GM18499 (cell line): ENCODE measurements around the gene LBHD2.
"Not testable (repeated sequence)": the region's sequence is repeated elsewhere in the genome, so short reads cannot be mapped to it uniquely, and the experiment has no call there.

Experiments used
- ATAC-seq: cut with Tn5 transposase; IDR thresholded peaks from one replicate; pipeline ENCODE4 v1.9.1; 2021; ENCODE audit warnings: moderate number of reproducible peaks; ENCODE audit not compliant: insufficient read depth, unreplicated experiment

The LBHD2 gene

DNA sequence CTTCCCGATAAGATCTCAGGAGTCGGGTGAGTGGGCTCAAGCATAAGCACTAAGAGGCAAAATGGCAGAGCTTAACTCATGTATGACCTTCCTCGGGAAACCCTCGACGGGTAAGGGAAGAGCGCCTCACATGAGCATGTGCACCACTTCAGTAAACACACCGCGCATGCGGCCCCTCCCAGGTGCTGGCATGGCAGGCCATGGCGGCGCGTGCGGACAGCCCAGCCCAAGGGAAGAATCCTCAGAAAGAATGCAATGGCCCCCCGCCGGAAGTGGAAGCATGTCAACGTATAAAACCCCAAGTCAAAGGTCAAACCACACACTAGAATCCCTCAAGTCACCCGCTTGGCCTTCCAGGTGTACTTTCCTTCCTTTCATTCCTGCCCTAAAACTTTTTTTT lies 32.6 kb downstream of the LBHD2 start:
- ATAC-seq = no peak

DNA sequence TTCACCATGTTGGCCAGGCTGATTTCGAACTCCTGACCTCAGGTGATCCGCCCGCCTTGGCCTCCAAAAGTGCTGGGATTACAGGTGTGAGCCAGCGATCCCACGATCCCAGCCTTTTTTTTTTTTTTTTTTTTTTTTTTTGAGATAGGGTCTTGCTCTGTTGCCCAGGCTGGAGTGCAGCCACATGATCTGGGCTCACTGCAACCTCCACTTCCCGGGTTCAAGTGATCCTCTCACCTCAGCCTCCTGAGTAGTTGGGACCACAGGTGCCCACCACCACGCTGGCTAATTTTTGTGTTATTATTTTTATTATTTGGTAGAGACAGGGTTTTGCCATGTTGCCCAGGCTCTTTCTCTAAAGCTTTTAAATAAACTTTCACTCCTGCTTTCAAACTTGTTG lies 33.5 kb downstream of the LBHD2 start:
- ATAC-seq = not testable (repeated sequence)

DNA sequence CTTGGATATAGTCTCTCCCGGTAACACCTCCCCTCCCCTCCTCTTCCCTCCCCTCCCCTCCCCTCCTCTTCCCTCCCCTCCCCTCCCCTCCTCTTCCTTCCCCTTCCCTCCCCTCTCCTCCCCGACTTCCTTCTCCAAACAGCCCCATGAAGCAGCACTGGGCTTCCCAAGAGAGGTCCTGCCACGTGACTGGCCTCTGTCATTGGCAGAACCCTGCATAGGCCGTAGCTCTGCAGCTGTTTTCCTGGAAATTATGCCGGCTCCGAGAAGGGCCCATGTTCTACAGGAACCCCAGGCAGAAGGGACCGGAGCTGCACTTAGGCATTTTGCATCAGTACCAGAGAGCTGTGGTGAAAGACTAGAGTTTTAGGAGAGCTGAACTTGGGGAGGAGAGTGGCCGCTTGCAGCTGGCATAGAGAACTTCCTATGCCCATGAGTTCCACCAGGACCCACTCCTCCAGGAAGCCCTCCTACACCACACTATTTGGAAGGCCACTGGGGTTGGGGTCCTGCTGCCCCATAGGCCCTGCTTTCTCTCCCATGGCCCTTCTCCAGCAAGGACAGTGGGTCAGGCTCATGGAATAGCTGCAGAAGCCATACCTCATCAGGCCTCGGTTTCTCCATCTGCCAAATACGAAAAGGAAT lies 34.1 kb downstream of the LBHD2 start:
- ATAC-seq = no peak

DNA sequence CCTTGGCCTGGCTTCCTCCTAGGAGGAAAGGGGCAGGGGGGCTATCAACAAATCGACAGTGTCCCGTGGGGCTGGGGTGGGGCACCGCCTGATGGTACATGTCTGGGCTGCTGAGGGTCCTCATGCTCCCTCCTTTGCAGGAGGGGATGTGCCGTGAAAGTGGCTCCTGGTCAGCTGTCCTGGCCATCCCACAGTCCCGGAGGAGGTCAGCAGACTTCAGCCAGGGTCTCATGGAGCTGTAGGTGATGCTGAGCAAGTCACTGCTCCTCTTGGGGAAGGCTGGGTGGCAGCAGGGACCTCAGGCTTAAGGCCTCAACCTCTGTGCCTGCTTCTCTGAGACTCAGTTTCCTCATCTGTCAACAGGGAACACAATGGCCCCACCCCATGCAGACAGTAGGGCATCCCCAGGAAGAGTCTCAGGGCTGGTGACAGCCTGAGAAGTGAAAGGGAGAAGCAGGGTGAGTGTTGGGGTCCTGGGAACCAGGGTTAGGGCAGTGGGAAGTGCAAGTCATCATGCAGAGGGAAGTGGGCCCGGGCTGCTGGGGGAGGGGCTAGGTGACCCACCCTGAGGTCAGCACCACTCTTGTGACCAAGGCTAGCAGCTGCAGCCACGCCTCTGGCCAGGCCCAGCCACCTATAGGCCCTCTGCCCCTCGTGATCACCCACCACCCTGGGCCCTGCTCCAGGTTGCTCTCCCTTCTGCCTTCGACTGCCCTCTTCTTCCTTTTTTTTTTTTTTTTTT lies 34.8 kb downstream of the LBHD2 start:
- ATAC-seq = no peak

DNA sequence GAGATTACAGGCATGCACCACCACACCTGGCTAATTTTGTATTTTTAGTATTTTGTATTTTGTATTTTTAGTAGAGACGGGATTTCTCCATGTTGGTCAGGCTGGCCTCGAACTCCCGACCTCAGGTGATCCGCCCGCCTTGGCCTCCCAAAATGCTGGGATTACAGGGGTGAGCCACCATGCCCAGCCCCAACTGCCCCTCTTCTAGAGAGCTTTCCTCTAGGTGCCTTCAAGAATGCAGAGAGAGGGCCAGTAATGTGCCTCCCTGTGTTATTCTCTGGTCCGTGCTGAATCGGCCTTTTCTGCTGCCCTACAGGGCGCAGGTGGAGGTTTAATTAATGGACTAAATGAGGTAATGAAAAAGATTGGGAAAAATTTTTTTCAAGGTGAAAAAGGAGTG lies 35.5 kb downstream of the LBHD2 start:
- ATAC-seq = not testable (repeated sequence)

DNA sequence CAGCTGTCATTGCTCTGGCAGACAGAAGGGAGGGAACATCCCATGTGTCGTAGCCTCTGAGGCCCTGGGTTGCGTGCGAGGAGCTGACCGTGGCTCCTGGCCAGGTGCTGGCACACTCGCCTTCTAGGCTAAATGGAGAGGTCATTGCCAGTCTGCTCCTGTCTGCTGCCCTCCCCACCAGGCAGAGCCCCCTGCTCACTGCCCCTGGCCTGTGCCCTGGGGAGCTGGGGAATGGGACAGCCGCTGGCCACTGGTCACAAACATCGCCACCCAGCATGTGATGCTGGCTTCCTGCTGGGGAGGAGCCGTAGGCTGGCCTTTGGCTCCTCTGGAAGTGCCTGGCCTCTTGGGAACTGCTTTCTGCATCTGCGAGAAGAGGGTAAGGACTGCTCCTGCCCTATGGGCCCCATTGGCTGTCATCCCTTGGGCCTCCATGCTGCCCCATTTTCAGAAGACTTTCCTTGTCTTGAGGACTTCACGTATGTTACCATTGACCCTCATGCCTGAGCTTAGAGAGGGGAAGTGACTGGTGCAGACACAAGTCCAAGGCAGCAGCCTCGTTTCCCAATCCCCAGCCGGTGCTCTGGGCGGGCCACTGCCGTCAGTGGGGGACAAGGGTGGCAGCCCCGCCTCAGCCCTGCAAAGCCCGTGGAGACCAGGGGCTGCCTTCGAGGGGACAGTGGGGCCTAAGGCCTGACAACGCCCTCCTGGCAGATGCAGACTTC lies 37.3 kb downstream of the LBHD2 start:
- no peak for ATAC-seq

DNA sequence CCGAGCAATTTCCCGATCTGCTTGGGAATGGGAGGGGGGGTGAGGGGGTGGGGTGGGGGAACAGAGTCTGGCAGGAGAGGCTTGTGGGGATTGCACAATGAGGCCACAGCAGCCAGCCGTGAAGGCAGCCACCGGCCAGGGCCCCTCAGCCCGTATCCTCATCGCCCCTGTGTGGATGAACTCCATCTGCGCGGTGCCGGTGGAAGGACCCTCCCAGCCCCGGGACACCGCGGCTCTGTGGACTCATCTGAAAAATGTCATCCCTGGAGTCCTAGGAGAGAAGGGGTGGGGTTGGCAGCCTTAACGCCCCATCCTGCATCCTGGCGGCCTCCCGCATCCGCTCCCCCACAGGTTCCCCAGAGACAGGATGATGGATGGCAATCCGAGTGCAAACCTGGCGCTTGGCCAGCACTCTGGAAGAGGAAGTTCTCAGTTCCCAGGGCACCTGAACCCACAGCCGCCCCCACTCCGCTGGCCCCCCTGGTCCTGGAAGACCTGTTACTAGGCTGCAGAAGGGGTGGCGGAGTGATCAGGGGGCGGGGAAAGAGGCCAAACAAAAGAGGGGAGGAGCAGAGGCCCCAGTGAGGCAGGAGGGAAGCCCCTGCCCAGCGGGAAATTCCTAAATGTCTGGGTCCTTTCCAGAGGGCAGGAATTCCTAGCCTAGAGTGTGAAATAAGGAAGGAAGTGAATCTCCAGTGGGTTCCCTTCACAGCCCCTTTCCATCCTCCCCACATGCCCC lies 38.0 kb downstream of the LBHD2 start:
- no peak for ATAC-seq

DNA sequence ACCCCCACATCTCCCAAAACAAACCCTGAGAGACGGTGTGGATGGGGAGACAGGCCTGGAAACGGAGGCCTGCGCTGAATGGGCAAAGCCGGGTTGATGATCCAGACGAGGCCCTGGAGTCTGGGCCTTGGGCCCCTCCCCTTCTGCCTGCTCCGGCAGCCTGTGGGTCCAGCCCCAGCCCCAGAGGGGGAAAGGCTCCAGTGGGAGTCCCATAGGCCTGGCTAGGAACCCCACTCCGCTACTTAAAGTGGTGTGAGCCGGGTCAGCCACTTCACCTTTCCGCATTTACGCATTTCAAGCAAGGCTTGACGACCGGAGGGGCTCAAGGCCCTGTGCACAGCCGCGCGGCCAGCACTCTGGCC lies 38.6 kb downstream of the LBHD2 start:
- ATAC-seq = no peak

DNA sequence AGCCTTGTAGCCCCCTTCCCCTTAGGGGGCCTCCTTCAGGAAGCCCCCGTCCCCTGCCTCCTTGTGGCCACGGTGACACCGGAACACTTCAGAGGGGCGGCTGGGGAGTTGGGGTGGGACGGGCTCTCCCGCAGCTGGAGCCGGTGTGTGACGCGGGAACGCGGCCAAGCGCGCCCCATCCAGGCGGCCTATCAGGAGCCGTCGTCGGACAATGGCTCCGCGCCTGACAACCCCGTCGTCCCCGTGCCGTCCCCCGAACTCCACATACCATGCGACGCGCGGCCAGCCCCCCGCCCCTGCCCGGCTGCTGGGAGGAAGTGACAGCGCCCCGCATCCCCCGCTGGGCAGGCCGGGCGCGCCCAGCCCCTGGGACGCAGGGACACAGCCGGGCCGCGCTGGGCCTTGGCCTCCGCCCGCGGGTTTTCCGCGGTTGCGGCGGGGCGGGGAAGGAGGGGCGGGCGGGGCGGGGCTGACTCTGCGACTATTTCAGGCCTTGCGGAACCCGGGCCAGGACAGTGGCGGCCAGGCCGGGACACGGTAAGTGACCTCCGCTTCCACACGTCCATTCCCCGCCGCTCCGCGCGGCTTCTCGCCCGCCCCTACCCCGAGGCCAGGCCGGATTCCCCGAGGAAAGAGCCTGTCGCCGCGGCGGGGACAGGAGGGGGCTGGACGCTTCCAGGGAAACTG lies 39.1 kb downstream of the LBHD2 start, which contains the start of gene TNFAIP2:
Gene TNFAIP2, plus strand, starts transcription at position 515 of the 687 bp plus-strand sequence. CDS start 2,997 bp downstream, outside the sequence.
- ATAC-seq = no peak

DNA sequence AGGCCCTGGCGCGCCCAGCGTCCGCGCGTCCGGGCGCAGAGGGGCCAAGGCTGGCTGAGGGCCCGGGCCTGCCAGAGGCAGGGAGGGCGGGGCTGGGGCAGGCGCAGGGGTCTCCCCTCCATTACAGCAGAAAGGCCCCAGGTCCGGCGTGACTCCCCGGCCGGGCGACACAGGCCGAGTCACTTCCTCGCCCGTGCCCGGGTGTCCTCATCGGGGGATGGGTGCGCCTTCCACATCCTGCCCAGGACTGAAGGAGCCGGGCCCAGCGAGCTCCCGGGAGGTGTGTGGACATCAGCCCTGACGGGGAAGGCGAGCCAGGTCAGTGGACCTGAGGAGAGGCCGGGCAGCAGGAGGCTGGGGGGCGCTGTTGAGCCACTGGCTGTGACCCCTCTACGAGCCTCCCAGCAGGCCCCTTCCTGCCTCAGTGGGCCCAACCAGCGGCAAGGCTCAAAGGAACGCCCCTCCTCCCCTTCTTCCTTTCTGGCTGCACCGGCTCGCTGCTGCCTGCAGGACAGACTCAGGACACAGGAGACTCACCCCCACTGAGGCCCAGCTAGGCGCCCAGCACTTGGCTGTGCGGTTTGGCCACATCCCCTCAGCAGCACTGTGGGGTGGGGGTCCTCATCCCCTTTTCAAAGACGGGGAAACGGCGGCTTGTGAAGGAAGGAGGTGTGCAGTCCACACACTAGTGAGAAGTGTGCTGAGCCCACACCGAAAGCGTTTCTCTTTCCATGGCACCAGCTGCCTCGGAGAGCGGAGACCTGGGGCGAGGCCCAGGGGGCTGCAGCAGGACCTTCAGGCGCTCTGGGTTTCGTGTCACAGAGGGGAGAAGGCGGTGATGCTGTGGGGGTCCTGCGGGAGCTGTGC lies 39.9 kb downstream of the LBHD2 start:
- no peak for ATAC-seq

DNA sequence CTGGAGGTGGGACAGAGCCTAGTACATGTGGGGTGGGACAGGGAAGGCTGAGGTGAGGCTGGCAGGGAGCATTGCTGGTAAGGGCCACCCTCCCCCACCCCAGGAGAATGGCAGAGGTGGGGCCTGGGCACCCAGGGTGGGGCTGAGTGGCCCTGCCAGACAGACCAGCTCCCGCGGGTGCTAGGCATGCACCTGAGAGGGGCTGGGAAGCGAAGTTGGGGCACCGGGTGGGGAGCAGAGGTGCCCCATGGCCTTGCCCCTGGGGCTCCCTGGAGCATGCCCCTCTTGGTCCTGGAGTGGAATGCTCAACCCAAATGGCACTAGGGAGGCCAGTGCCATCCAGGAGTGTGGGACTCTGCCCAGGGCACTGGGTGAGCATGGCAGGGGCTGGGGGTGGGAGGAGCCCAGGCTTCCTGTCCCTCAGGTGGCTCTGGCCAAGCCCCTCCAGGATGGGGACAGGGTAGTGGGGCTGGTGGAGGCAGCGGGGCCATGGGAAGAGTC lies 40.5 kb downstream of the LBHD2 start:
- ATAC-seq = no peak

DNA sequence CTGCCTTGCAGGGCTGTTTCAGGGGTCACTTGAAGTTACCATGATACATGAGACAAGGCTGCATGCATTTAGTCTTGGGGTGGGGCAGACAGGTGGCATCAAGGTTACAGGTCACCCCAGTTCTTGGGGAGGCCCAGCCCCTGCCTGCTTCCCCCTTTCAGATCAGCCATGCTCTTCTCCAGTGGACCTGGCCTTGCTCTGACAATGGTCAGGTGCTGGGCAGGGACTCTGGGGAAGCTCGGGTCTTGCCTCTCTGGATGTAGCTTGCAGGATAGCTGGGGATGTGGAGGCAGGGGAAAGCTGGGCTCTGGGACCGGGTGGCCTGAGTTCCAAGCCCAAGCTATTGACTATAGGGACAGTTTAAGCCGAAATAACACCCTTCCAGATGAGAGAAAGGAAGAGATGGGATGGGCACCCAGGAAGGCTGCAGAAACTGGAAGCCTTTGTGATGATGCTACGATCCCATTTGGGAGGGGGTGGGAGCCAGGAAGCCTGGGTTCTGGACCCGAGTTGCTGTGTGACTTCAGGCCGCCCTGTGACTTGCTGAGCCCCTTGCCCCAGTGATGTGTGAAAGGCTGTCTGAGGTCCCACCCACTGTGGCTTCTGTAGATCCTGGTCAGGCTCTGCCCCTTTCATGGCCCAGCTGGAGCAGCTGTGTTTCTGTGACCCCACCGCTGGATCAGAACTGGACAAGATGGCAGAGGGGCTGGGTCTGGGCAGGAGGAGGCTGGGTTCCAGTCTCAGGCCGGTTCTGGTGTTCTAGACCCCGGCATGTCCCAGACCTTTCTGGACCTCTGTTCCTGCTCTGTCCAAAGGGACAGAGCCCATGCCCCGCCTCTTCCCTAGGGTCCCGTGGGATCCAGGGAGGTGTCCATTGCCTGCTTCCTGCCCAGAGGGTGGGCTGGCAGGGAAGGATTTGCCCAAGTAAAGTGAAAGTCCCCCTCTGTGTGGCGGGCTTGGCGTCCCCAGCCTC lies 41.4 kb downstream of the LBHD2 start:
- ATAC-seq = no peak

DNA sequence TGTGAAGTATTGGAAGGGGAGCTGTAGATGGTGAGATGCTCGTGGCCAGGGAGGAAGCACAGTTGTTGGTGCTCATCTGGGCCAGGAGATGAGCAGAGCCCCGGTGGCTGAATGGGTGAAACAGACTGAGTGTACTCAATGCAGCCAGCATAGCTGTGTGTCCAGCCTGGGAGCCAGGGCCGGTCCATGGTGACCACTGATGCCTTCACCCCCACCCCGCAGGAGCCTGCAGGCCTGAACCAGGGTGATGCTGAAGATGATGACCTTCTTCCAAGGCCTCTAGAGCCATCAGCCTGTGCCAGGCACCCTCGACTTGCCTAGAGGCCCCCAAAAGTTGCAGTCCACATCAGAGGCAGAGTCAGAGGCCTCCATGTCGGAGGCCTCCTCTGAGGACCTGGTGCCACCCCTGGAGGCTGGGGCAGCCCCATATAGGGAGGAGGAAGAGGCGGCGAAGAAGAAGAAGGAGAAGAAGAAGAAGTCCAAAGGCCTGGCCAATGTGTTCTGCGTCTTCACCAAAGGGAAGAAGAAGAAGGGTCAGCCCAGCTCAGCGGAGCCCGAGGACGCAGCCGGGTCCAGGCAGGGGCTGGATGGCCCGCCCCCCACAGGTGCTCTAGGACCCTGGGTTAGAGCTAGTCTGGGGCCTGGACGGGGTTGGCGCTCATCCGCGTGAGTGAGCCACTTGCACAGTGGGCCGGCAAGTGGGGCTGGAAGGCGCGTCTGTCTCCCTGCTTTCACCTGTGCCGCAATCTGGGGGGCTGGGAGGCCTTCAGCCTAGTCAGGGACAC lies 42.3 kb downstream of the LBHD2 start:
- ATAC-seq = no peak

DNA sequence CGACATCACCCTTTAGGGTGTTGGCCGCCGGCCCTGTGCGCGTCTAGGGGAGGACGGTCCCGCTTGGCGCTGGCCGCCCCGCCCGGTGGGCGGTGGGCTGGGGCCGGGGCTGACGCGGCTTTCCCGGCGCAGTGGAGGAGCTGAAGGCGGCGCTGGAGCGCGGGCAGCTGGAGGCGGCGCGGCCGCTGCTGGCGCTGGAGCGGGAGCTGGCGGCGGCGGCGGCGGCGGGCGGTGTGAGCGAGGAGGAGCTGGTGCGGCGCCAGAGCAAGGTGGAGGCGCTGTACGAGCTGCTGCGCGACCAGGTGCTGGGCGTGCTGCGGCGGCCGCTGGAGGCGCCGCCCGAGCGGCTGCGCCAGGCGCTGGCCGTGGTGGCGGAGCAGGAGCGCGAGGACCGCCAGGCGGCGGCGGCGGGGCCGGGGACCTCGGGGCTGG lies 42.9 kb downstream of the LBHD2 start:
- ATAC-seq = no peak

DNA sequence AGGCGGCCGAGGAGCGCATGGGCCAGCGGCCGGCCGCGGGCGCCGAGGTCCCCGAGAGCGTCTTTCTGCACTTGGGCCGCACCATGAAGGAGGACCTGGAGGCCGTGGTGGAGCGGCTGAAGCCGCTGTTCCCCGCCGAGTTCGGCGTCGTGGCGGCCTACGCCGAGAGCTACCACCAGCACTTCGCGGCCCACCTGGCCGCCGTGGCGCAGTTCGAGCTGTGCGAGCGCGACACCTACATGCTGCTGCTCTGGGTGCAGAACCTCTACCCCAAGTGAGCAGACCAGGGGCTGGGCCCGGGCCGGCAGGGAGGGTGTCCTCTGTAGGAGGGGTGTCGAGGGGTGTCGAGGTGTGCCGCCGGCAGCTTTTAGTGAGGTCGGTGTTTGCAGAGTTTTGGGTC lies 43.3 kb downstream of the LBHD2 start:
- no peak for ATAC-seq

DNA sequence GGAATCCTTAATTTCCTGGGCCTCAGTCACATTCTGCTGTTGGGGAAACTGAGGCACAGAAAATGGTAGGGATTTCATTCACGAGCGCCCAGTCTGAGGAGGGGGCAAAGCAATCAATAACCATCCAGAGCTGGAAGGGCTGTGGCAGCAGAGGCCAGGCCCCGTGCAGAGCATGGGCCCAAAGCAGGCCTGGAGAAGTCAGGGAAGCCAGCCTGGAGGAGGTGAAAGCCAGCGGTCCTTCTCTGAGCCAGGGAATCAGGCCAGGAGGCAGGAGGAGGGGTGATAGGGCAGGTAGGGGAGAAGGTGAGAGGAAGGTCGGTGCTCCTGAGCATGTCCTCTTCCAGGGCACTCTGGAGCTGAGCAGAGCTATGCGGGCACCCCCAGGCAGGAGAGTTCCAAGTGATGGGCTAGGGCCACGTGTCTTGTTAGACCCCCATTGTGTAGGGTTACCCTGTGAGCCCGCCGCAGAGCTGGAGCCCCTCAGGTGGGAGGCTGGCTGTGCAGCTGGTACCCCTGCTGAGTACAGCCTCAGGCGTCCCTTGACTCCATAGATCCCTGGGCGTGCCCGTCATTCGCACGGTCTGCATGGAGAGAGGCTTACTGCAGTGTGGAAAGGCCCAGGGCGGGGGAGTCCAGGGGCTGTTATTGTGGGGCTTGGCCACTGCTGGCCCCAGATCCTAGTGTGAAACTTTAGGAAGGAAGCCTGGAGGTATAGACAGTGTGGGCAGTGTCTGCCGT lies 44.0 kb downstream of the LBHD2 start:
- no peak for ATAC-seq
